ENCODE results near the gene PHF21B.

- TF ChIP-seq POLR2A (IDR thresholded peaks at IDR 0.05) (no peak), CTCF (IDR thresholded peaks at IDR 0.05) (no peak)
Observed at GRCh38 chr22:44929359-44930015, 80.3 kb downstream of the PHF21B start.
